Stimulated activated CD8-positive, alpha-beta memory T cell treated with anti-CD3 and anti-CD28 coated beads, Interleukin-12 subunit alpha, Interleukin-12 subunit beta, amount 100 ng/mL, for 24 hours (primary cell): ENCODE measurements around the gene ADM2.

Source experiments
- DNase-seq: peaks from one replicate; pipeline ENCODE4 v3.0.0-alpha.2; 2020; ENCODE audit errors: extremely low read depth

The ADM2 gene

DNA sequence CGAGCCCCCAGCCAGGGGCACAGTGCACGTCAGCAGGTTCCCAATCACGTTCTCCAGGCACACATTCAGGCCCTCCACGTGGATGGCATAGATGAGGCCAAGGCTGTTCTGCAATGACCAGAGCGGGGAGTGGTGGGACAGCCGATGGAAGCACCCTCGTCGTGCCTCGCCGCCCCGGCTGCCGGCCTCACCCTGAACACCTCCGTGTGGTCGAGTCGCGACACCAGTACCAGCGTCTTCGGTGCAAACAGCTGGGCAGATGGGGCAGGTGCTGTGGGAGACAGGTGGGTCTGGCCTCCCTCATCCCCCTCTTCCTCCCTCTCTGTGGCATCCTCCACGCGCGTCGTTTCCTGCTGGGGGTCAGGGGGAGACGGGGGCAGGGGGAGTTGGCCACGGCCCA is 14.0 kb upstream of the ADM2 start:
- no peak for DNase-seq

- no peak for DNase-seq
Measured at GRCh38 chr22:50467773-50468440, 13.4 kb upstream of the ADM2 start.

DNA sequence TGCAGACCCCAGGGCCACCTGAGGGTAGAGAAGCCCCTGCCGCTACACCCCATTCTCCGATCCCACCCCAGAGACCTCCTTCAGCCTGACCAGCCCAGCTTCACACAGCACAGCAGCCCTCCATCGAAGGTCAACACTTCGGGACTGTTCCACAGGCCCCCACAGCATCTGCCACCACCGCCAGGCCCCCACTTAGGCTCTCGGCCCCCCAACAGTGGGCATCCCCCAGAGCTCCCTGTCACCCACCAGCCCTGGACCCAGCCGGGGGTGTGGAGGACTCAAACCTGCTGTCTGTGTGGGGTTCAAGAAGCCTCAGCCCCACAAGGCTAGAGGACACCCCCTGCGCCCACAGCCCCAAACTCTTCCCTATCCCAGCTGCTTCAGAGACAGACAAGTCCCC is 12.7 kb upstream of the ADM2 start:
- no peak for DNase-seq

DNA sequence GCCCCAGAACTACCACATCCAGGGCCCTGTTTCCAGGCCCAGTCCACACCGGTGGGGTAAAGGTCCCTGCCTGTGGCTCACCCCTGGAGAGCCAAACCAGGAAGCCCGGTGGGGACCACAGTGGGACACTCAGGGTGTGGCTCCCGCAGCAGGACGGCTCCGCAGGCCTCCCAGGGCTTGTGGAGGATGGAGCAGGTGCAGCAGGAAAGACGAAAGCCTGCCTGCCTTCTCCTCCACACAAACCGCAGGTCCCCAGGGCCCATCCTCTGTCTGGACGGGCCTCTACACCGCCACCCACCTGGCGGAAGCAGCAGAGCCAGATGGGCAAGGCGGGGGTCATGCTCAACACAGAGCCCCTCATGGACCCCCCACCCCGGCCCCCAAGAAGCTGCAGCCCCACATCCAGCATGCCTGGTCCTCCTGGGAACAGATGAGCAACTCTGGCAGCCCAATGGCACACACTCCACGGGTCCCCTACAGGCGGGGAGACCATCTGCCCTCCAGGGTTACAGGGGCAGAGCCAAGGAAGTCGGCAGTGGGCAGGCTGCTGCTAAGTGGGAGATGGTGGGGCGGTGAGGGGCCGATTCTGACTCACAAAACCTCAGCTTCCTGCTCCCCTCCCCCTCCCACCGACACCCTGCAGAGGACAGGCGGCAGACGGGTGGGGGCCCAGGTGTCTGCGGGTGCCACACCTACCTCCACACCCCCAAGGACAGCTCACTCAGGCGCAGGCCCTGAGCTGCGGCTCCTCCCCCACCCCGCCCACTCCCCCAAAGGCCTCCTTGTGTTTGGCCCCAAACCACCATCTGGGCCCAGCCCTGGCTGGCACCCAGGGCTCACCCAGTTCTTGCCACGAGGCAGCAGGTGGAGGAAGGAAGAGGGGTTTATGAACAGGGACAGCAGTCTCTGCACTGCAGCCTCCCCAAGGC is 11.7 kb upstream of the ADM2 start:
- peak; percentile 90 for DNase-seq

DNA sequence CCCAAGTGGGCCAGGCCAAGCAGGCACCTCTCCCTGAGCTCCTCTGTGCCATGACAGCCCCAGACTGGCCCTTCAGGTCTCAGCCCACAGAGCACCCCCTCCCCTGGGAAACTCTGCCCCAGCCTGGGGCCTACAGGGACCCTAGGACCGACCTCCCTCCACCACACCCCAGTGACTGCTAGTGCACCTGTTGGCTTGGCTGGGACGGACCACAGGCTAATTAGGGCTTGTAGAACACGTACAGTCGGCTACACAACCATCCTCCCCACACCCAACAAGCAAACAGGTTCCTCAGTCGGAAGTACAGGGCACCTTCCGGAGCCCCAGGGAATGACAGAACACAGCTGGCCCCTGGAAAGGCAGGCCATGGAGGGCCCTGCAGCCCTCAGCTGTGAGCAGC is 10.9 kb upstream of the ADM2 start:
- DNase-seq: no peak

DNA sequence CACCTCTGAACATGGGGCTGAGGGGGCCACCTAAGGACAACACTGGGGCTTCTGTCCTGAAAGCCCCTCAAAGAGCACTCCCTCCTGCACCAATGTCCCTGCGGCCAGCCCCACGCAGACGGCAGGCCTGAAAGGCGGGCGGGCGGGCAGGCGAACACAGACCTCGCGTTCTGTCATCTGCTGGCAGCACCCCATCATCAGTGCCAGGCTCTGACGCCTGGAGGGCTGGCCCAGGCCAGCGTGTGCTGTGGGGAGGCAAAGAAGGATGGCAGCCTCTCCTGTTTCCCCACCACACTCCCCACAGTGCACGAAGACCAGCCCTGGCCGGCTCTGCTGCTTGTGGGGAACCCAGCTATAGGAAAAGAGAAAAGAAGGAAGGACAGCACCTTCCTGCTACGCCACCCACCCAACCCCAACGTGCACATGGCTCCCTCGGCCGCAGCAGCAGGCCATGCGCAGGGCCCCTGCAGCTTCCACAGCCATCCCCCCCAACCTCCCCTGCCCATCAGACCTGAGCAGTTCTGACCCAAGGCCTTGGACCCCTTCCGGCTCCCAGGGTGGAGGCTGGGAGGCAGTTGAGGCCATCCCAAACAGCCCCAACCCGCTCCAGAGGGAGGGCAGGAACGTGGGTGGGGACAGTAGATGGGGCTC is 10.0 kb upstream of the ADM2 start:
- DNase-seq: no peak

DNA sequence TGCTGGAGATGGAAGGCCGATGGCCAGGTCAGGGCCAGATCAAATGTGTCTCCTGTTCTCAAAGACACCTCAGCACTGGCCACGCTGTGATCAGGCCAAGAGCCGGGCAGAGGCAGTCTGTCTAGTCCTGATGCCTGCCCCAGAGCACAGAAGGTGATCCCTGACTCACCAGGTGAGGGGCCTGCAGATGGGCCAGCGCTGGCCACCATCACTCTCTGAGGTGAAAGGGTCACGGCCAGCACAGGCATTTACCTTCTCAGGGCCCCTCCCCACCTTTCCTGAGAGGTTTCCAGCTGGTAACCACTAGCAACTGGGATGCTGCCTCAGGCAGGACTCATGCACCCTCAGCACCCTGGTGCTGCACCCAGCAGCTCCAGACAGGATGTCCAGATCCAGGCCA is 9.4 kb upstream of the ADM2 start:
- no peak for DNase-seq

DNA sequence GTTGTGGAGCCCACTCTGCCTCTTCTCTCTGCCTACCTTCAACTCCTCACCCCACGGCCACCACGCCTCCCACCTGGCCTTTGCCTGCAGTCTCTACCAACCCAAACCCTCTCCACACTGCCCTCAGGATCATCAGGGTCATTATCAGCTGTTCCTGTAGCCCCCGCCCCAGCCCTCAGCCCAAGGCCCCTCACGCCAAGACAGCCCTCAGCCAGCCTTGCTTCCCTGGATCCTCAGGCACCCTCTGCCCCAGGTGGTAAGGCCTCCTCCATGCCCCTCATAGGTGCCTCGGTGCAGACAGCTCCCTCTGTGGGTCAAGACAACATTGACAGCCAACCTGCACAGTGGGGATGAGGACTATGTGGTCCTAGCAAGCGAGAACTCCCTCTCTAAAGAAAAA is 8.3 kb upstream of the ADM2 start:
- no peak for DNase-seq

DNA sequence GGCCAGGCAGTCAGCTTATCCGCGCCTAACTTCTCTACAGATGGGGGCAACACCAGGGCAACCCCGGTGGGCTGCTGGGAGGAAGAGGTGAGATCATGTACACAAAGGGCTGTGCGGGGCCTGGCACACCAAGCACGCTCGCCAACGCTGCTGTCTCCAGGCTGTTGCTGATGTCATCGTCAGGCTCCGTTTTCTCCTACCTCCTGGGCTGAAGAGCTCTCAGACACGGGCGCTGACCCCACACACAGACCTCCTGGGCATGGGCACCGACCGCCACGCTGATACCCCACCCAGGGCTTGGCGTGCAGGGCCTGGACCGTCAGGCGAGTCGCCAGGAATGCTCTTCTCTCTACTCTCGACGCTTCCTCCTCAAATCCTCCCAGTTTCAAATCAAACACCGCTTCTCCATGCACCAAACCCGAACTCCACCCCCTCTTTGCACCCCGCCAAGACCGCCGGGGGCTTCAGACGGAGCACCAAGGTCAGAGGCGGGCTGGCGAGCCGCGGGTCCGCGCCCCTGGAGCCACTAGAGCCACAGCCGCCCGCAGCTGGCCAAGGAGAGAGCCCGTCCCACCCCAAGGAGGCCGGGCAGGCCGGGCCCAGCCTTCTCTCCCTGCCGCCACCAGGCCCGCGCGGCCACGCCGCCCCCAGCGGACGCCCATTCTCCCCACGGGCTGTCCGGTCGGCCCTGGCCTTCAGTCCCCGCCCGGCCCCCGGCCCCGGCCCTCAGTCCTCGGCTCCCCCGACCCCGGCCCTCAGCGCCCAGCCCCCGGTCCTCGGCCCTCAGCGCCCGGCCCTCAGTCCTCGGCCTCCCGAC is 7.3 kb upstream of the ADM2 start:
- no peak for DNase-seq

DNA sequence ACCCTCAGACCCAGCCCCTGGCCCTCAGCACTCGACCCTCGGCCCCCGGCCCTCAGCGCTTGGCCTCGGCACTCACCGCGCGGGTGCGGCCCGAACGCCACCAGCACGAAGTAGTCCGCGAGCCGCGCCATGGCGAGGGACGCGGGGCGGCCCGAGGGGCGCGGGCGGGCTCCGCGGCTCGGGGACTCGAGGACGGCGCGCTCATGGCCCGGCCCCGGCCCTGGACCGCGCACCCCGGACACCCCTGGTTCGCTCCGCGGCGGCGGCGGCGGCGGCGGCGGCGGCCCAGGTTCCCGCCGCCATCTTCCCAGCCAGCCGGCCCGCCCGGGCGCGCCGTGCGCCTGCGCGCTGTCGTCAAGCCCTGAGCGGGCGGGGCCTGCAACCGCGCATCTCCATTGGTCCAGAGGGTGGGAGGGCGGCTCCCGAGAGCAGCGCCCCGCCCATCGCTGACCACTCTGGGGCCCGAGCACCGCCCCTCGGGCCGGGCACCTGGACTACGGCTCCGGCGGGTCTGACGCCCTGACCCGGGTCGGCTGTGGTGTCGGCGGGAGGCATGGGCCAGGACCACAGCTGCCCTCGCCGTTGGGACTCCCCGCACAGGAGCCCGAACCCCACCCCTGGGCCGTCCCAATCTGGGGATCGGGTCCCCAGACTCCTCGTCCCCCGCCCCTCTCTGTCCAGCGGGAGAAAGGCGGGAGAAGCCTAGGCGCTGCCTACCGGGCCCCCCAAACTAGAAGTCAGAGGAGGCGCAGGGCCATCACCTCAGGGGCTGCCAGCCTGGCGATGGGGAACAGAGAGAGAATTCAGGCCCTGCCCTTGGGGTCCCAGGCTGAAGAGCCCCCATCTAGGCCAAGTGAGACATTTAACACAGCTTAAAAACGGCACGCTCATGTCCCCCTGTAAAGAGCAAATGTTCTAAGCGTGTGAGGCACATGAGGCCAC is 6.4 kb upstream of the ADM2 start, which contains the start of gene SBF1:
SBF1 (minus strand) TSS at position 326 of the 942 bp plus-strand sequence; CDS start at position 131, 195 bp downstream.
- peak; percentile 73 for DNase-seq

- DNase-seq: no peak
Measured at GRCh38 chr22:50475652-50476002, 5.7 kb upstream of the ADM2 start.

DNA sequence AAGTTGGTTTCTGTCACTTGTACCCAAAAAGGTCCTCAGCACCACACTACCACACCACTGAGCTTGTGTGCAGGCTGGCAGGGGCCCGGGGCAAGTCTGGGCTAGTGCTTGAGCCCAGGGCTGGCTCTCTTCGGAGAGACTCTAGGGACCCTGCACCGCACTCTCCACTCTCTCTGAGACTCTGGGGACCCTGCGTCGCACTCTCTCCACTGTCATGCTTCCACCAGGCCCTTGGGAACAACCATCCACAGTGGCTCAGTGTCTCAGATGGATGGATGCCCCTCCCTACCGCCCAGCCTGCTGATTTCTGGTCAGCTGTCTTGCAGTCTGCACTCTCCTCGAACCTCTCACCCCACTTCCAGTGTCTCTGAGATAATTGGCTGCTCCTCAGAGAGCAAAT is 4.5 kb upstream of the ADM2 start:
- no peak for DNase-seq

- DNase-seq: no peak
Measured at GRCh38 chr22:50477923-50478322, 3.4 kb upstream of the ADM2 start.

DNA sequence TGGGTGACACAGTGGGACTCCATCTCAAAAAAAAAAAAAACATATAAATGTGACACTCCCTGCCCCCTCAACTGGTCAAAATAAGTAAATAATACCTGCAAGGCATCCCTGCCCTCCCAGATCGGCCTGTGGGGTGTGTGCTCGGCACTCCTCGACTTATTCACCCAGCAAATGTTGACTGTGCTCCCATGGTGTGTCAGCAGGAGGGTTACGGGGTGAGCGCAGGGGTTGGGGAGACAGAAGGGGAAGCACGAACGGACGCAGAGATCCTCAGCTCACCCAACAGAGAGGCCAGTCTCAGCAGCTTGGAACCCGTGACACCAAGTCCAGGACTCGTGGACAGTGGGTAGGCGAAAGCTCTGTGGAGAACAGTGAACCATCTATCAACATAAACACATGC is 1.6 kb upstream of the ADM2 start:
- DNase-seq: no peak

GRCh38 chr22:50481045-50481439 is 301 bp upstream of the ADM2 start:
- no peak for DNase-seq

DNA sequence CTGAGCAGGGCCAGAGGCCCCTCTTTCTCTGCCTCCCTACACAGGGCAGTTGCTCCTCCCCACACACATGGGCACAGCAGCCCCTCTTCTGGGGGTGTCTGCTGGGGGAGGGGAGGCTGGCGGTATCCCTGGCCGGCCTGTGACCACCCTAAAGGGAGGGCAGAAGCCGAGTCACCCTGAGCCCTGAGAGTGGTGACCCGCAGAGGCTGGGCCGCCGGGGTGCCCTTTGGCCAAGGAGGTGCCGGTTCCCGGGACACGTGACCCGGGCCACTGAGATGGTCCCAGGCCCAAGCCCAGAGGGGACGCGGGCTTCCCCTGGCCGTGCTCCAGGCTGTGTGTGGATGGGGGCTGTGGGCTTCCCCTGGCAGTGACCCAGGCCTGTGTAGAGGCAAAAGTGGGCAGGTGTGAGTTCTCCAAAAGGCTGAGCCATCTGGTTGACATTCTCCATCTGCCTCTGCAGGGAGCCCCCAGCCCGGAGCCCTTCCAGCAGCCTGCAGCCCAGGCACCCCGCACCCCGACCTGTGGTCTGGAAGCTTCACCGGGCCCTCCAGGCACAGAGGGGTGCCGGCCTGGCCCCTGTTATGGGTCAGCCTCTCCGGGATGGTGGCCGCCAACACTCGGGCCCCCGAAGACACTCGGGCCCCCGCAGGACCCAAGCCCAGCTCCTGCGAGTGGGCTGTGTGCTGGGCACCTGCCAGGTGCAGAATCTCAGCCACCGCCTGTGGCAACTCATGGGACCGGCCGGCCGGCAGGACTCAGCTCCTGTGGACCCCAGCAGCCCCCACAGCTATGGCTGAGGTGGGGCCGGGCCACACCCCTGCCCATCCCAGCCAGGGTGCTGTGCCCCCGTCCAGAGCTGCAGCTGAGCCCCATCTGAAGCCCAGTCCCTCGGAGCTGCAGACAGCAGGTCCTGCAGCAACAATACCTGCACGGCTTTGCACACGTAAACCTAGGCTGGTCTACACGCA is 1.0 kb downstream of the ADM2 start:
- DNase-seq: no peak

DNA sequence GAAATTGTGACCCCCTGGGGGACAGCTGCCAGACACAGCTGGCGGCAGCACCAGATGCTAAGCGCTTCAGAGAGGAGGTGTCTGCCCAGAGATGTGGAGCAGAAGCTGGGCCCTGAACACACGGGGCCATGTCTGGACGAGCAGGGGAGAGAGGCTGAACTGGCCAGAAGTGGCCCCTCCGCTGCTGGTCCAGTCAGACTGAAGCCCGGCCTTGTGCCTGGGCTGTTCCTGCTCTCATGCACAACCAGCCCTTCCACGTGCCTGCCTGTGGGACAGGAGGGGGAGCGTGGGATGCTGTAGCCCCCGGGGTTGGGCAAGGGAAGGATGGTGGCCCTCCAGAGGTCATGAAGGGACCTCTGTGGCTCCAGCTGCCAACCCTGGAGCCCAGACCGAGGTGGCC is 1.8 kb downstream of the ADM2 start:
- no peak for DNase-seq

DNA sequence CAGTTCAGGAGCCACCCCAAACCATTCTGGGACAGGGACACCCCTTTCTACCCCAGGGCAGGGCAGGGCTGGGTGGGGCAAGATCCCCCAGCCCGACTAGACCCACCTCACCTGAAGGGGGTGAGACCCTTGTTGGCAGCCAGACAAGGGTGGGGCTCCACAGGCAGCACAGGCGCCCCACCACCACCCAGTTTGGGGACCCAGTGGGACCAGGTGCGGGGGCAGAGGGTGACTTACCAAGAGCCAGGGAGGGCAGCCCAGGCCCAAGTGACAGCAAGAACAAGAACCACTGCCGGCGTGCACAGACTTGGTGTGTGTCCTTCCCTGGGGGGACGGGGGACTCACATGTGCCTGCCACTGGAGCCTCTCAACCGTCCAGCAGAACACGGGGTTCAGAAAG is 2.2 kb downstream of the ADM2 start:
- DNase-seq: no peak

DNA sequence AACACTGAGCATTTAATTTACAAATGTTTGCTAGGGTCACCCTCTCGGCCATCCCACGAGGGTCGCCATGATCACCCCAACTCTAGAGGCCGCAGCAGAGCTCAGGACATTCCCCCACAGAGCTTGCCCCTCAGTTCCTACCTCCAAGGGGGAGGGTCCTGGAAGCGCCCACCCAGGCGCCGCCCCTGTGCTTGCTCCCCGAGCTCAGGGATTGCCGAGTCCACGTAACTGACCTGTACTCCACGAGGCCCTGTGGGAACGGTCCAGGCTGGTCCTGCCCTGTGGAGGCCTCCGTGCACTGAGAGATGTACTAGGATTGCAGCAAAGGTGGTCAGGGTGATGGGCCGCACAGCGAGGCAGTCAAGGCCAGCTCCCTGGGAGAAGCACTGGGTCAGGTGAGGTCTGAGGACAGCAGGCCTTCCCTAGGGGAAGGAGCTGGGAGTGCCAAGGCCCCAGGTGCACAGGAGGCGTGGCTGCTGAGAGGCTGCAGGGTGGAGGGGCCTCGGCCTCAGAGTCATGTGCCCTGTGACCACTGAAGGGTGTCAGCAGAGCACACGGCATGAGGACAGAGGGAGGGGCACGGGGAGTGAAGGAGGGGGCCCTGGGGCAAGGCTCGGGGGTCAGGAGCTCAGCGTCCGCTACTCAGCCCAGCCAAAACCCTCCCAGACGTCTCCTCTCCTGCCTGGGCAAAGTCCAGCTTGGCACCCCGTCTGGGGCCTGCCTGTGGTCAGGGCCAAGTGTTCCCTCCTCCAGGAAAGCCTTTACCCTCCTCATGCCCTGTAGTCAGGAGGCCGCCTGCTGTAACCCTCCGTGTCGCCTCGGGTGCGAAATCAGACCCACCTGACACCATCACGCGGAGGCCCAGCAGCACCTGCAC is 2.9 kb downstream of the ADM2 start:
- DNase-seq: no peak
